ENCODE measurements around the gene TRAPPC3.

GRCh38 chr1:36154765-36155407 lies 5.6 kb upstream of the TRAPPC3 start:
- TF ChIP-seq CTCF (conservative IDR thresholded peaks at IDR 0.05; ENCODE audit: low read depth, low read length) (no peak), EZH2 (IDR thresholded peaks at IDR 0.05; ENCODE audit: borderline replicate concordance, low read depth, low read length, poor library complexity, severe bottlenecking) (no peak)
